ENCODE results near the gene ANO7. TPM values are rescaled to one million over a fixed set of nuclear protein-coding genes. Genes with fewer than 3 reads are reported as not detected.
A peak's percentile ranks its signal among the peaks of the same experiment; 100 is the strongest.

Gene ANO7
- total RNA-seq (ENCODE audit: unreplicated experiment): 16.1 TPM
- long read RNA-seq, partial matches to known transcripts: 1 of 7 reads
- long read RNA-seq, other reads (novel, unspliced or antisense): 4 of 7 reads

GRCh38 chr2:241188361-241189092 is at the start of gene ANO7:
TSS of gene ANO7 (plus strand) at chr2:241188677. CDS start at chr2:241190064, 1,387 bp downstream.
- Mint-ChIP-seq H3K27ac (ENCODE audit: unreplicated experiment) (no peak within 1 kb of the TSS), H3K36me3 (ENCODE audit: low read depth, unreplicated experiment) (no peaks in the 10 kb centered on the region), H3K4me3 (ENCODE audit: unreplicated experiment) (no peak within 1 kb of the TSS), H3K27me3 (ENCODE audit: unreplicated experiment) (peaks cover 5% of the 10 kb centered on the region), H3K9me3 (ENCODE audit: unreplicated experiment) (no peaks in the 10 kb centered on the region), H3K4me1 (ENCODE audit: unreplicated experiment) (no peaks in the 10 kb centered on the region)
- TF ChIP-seq, protein P1, sequence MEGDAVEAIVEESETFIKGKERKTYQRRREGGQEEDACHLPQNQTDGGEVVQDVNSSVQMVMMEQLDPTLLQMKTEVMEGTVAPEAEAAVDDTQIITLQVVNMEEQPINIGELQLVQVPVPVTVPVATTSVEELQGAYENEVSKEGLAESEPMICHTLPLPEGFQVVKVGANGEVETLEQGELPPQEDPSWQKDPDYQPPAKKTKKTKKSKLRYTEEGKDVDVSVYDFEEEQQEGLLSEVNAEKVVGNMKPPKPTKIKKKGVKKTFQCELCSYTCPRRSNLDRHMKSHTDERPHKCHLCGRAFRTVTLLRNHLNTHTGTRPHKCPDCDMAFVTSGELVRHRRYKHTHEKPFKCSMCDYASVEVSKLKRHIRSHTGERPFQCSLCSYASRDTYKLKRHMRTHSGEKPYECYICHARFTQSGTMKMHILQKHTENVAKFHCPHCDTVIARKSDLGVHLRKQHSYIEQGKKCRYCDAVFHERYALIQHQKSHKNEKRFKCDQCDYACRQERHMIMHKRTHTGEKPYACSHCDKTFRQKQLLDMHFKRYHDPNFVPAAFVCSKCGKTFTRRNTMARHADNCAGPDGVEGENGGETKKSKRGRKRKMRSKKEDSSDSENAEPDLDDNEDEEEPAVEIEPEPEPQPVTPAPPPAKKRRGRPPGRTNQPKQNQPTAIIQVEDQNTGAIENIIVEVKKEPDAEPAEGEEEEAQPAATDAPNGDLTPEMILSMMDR (IDR thresholded peaks at IDR 0.05; ENCODE audit: unreplicated experiment): no peak
- DNase-seq (ENCODE audit: low spot score): no peak

DNA sequence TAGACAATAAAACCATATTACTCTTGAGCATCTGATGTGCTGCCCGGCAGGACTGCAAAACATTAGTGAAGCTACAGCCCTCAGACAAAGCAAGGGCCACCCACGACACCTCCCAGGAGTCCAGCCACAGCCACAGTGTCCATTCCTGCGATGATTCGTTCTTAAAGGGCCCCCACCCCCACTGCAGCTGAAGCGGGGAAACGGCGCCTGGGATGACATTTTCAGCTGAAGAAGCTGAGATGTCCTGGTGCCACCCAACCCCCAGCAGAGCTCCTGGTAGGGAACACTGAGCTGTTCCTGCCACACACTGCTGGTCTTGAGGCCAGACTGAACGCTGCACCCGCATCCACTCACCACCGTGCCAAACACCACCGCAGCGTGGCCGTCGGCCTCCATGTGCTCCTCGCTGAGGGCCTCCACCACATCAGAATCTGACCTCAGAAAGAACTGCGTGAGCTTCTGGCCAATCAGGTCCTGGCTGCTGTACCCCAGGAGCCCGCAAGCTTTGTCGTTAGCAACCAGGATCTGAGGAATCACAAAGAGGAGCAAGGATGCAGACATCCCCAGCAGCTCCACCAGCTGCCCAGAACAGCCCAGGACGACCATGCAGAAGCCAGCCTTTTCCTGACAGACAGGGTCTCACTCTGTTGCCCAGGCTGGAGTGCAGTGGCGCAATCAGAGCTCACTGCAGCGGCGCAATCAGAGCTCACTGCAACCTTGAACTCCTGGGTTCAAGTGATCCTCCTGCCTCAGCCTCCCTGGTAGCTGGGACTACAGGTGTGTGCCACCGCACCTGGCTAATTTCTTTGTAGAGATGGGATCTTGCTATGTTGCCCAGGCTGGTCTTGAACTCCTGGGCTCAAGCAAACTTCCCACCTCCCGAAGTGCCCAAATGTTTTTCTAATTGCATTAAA is 48.7 kb upstream of the ANO7 start:
- no peak for DNase-seq (ENCODE audit: low spot score)
- H3K9me3 Mint-ChIP-seq (ENCODE audit: unreplicated experiment): no peaks in the 10 kb centered on the region
- peaks cover 33% of the 10 kb centered on the region for H3K36me3 Mint-ChIP-seq (ENCODE audit: low read depth, unreplicated experiment)
- TF ChIP-seq, protein P1 (IDR thresholded peaks at IDR 0.05; ENCODE audit: unreplicated experiment): no peak
- peaks cover 8% of the 10 kb centered on the region for H3K27me3 Mint-ChIP-seq (ENCODE audit: unreplicated experiment)
- H3K4me3 Mint-ChIP-seq (ENCODE audit: unreplicated experiment): no peak overlapping the region
- no peak overlapping the region for H3K27ac Mint-ChIP-seq (ENCODE audit: unreplicated experiment)
- peaks cover 3% of the 10 kb centered on the region for H3K4me1 Mint-ChIP-seq (ENCODE audit: unreplicated experiment)

DNA sequence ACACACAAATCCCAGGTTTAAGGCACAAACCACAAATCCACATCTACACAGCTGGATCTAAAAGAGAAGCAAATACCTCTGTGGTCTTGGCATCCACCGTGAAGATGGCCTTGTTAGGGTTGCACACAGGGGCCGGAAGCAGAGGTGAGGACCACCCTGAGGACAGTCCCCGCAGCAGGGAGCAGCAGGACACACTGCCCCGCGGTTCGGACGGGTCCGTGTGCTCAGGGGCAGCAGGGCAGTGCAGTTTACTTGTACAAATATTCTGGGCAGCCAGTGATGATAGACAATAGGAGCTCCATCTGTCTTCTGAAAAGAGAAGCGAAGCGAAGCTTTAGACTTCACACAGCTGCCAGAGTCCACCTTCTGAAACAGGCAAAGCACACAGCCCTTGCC is 48.0 kb upstream of the ANO7 start:
- H3K27ac Mint-ChIP-seq (ENCODE audit: unreplicated experiment): no peak overlapping the region
- TF ChIP-seq, protein P1 (IDR thresholded peaks at IDR 0.05; ENCODE audit: unreplicated experiment): no peak
- no peak for DNase-seq (ENCODE audit: low spot score)
- H3K27me3 Mint-ChIP-seq (ENCODE audit: unreplicated experiment): peaks cover 8% of the 10 kb centered on the region
- peak overlapping the region; percentile 63 for H3K4me3 Mint-ChIP-seq (ENCODE audit: unreplicated experiment)
- no peaks in the 10 kb centered on the region for H3K9me3 Mint-ChIP-seq (ENCODE audit: unreplicated experiment)
- H3K4me1 Mint-ChIP-seq (ENCODE audit: unreplicated experiment): peaks cover 3% of the 10 kb centered on the region
- peaks cover 33% of the 10 kb centered on the region for H3K36me3 Mint-ChIP-seq (ENCODE audit: low read depth, unreplicated experiment)

- Mint-ChIP-seq H3K9me3 (ENCODE audit: unreplicated experiment) (no peaks in the 10 kb centered on the region), H3K27me3 (ENCODE audit: unreplicated experiment) (peaks cover 5% of the 10 kb centered on the region), H3K4me3 (ENCODE audit: unreplicated experiment) (no peak overlapping the region), H3K27ac (ENCODE audit: unreplicated experiment) (peak overlapping the region; percentile 50), H3K4me1 (ENCODE audit: unreplicated experiment) (peaks cover 3% of the 10 kb centered on the region), H3K36me3 (ENCODE audit: low read depth, unreplicated experiment) (peaks cover 31% of the 10 kb centered on the region)
- DNase-seq (ENCODE audit: low spot score): no peak
- TF ChIP-seq, protein P1 (IDR thresholded peaks at IDR 0.05; ENCODE audit: unreplicated experiment): no peak
These were observed 47.2 kb upstream of the ANO7 start for GRCh38 chr2:241141214-241141770.
